Parathyroid adenoma (tissue), 2 donors: ENCODE measurements around the gene FRMD1.

Experiments used
- H2AFZ ChIP-seq: fragments of 300-600 bp; sonication (generic); one replicate; pipeline ENCODE4 v1.7.0; 2017; ENCODE audit warnings: antibody characterized with exemption, mild to moderate bottlenecking
- H3K27ac ChIP-seq: fragments of 300-600 bp; sonication (generic); one replicate; pipeline ENCODE4 v1.7.0; 2017
- H3K27me3 ChIP-seq: fragments of 300-600 bp; sonication (generic); one replicate; pipeline ENCODE4 v1.7.0; 2017; ENCODE audit warnings: low read length; ENCODE audit not compliant: control insufficient read depth, insufficient read depth
- H3K36me3 ChIP-seq: fragments of 300-600 bp; sonication (generic); one replicate; pipeline ENCODE4 v1.7.0; 2017; ENCODE audit warnings: low read length; ENCODE audit not compliant: control insufficient read depth, insufficient read depth
- H3K4me1 ChIP-seq: fragments of 300-600 bp; sonication (generic); one replicate; pipeline ENCODE4 v1.7.0; 2017; ENCODE audit warnings: control low read depth
- H3K4me2 ChIP-seq: fragments of 300-600 bp; sonication (generic); one replicate; pipeline ENCODE4 v1.7.0; 2017; ENCODE audit warnings: low read length
- H3K4me3 ChIP-seq: fragments of 300-600 bp; sonication (generic); one replicate; pipeline ENCODE4 v1.7.0; 2017; ENCODE audit warnings: low read depth, low read length
- H3K79me2 ChIP-seq: fragments of 300-600 bp; sonication (generic); one replicate; pipeline ENCODE4 v1.7.0; 2017; ENCODE audit warnings: control low read depth
- H3K9ac ChIP-seq: fragments of 300-600 bp; sonication (generic); one replicate; pipeline ENCODE4 v1.7.0; 2017; ENCODE audit warnings: mild to moderate bottlenecking
- H3K9me3 ChIP-seq: fragments of 300-600 bp; sonication (generic); one replicate; pipeline ENCODE4 v1.7.0; 2017; ENCODE audit warnings: low read length; ENCODE audit not compliant: control insufficient read depth
- CTCF ChIP-seq: fragments of 300-600 bp; sonication (generic); IDR thresholded peaks from one replicate; pipeline ENCODE4 v1.7.0; 2017; ENCODE audit warnings: antibody characterized with exemption, mild to moderate bottlenecking
- donor health status: primary hyperparathyroidism.

The FRMD1 gene

GRCh38 chr6:168113226-168113625 is 34.2 kb upstream of the FRMD1 start:
- H3K4me3 ChIP-seq: no peak overlapping the region
- H3K79me2 ChIP-seq: no peaks in the 10 kb centered on the region
- H3K36me3 ChIP-seq: no peaks in the 10 kb centered on the region
- H2AFZ ChIP-seq: no peak overlapping the region
- H3K27me3 ChIP-seq: no peaks in the 10 kb centered on the region
- no peak for TF ChIP-seq CTCF
- no peaks in the 10 kb centered on the region for H3K4me1 ChIP-seq
- no peak overlapping the region for H3K9ac ChIP-seq
- no peak overlapping the region for H3K27ac ChIP-seq
- no peaks in the 10 kb centered on the region for H3K9me3 ChIP-seq
- H3K4me2 ChIP-seq: no peak overlapping the region

DNA sequence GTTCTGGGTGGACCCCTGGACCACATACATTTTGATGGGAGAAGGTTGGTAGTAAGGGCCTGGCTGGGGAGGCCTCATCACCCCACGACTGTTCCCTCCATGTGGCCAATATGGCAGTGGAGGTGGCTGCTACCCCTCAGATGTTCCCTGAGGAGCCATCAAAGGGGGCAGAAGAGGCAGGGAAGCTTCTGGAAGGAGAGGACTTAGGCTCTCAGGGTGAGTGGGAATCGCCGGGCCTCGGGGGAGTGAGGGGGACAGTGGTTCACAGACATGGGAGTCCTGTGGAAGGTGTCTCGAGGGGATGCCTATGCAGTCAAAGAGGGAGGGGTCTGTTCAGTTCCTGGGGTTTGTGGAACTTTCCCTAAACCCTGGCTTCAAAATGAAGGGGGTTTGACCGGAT is 32.9 kb upstream of the FRMD1 start:
- TF ChIP-seq CTCF: no peak
- H3K79me2 ChIP-seq: no peaks in the 10 kb centered on the region
- no peaks in the 10 kb centered on the region for H3K36me3 ChIP-seq
- H3K27me3 ChIP-seq: no peaks in the 10 kb centered on the region
- H3K4me3 ChIP-seq: no peak overlapping the region
- no peaks in the 10 kb centered on the region for H3K9me3 ChIP-seq
- H3K9ac ChIP-seq: no peak overlapping the region
- H3K27ac ChIP-seq: no peak overlapping the region
- no peak overlapping the region for H3K4me2 ChIP-seq
- H3K4me1 ChIP-seq: no peaks in the 10 kb centered on the region
- no peak overlapping the region for H2AFZ ChIP-seq

GRCh38 chr6:168110437-168110836 is 31.4 kb upstream of the FRMD1 start:
- H2AFZ ChIP-seq: no peak overlapping the region
- TF ChIP-seq CTCF: no peak

DNA sequence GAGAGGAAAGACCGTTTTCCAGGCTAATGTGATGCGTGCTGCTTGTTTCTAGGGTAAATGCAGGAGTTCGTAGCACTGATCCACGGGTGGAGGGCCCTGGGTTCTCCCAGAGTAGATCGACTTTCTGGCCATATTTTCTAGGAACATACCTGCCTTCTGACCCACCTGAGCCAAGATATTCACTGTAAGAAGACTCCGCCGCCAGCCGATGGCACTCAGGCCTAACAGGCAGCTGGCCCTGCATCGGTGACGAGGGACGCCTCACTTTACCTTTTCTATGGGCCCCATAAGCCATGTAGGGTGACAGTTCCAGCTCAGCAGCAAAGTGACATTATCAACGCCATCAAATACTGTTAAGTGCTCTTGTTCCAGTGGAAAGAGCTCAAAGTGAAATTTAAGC is 30.2 kb upstream of the FRMD1 start:
- Histone ChIP-seq H3K4me3 (no peak overlapping the region), H3K4me2 (no peak overlapping the region), H3K4me1 (no peaks in the 10 kb centered on the region), H3K79me2 (no peaks in the 10 kb centered on the region), H3K27ac (no peak overlapping the region), H3K9ac (no peak overlapping the region), H3K9me3 (no peaks in the 10 kb centered on the region), H2AFZ (no peak overlapping the region), H3K27me3 (no peaks in the 10 kb centered on the region), H3K36me3 (no peaks in the 10 kb centered on the region)
- no peak for TF ChIP-seq CTCF

More at GRCh38 chr6:168110437-168110836, 31.4 kb upstream of the FRMD1 start:
- Histone ChIP-seq H3K36me3 (no peaks in the 10 kb centered on the region), H3K27ac (no peak overlapping the region), H3K4me2 (no peak overlapping the region), H3K79me2 (no peaks in the 10 kb centered on the region), H3K9me3 (no peaks in the 10 kb centered on the region), H3K9ac (no peak overlapping the region), H3K4me3 (no peak overlapping the region), H3K27me3 (no peaks in the 10 kb centered on the region), H3K4me1 (no peaks in the 10 kb centered on the region)

DNA sequence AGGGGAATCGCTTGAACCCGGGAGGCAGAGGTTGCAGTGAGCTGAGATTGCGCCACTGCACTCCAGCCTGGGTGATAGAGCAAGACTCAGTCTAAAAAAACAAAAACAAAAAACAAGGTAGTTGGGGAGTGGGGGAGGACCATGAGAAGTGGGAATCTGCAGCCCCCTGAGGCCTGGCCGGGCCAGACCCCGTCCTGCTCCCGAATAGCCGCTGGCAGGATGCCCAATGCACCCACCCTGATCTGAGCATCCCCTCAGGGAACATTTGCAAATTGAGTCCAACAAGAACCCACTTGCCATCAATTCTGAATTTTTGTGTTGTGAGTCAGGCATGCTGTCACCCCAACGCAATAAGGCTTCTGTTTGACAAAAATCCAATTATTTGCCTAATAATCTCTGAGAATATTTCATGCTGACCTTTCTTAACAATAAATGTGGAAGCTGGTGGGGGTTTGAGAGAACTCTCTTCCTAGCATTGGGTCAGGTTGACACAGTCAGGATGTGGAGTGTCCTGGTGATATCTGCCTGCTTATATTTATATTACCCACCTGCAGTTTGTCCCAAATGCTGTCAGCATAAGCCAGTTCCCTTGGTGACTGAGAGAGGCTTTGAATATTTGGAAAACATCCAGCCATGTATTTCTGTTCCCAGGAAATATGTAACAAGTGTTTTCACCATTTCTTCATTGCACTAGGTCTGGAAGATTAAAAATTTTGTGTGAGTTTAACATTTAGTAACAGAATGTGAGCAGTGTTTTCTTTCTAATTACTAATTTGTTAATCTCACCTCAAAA is 28.4 kb upstream of the FRMD1 start:
- Histone ChIP-seq H3K4me3 (no peak overlapping the region), H3K79me2 (no peaks in the 10 kb centered on the region), H3K27ac (no peak overlapping the region), H3K9me3 (no peaks in the 10 kb centered on the region), H2AFZ (no peak overlapping the region), H3K27me3 (no peaks in the 10 kb centered on the region), H3K4me1 (no peaks in the 10 kb centered on the region), H3K4me2 (no peak overlapping the region), H3K36me3 (no peaks in the 10 kb centered on the region), H3K9ac (no peak overlapping the region)
- TF ChIP-seq CTCF: no peak
